ENCODE measurements around the gene PLEKHG3. TPM values are rescaled to one million over a fixed set of nuclear protein-coding genes. Genes with fewer than 3 reads are reported as not detected.
A peak's percentile ranks its signal among the peaks of the same experiment; 100 is the strongest.

PLEKHG3 gene
- total RNA-seq, 6 experiments from 2014 or later: 6.0 to 11.7 (median 9.2) TPM

DNA sequence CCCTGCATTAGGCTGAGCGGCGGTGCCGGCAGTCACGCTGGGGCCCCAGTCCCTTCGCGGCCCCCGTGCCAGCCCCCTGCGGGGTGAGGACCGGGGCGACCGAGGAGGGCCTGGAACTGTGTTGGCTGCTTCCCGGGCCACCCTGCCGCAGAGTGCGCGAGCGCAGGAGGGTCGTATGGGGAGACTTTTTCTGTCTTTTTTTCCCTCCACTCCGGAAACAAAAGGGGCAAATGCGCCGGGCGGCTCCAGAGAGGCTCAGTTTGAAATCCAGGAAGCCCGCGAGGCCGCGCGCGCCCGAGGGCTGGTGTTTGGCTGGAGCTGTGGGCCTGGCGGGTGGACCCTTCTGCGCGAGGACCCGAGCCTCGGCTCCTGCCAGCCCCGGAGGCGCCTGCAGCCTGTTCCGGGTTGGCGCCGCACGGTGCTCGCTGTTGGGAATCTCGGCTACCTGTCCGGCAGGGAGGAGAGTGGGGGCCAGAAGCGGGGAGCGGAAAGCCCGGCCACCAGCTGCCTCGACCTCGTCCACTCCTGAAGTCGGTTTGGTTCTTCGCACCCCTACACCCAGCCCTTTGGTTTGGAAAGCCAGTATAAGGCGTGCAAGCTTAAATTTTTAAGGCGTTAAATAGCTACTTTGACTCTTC lies 638 bp downstream of the PLEKHG3 start:
- peaks cover 23% of the 10 kb centered on the region for H3K27me3 Mint-ChIP-seq (ENCODE audit: insufficient read depth)
- peak overlapping the region; percentile 82 for H3K4me3 Mint-ChIP-seq
- H3K27ac Mint-ChIP-seq: no peak overlapping the region
- no peaks in the 10 kb centered on the region for H3K36me3 Mint-ChIP-seq (ENCODE audit: low read depth)
- no peak for DNase-seq
- no peaks in the 10 kb centered on the region for H3K9me3 Mint-ChIP-seq
- no peak for TF ChIP-seq CTCF (IDR thresholded peaks at IDR 0.05)
- H3K4me1 Mint-ChIP-seq (ENCODE audit: low read depth): peaks cover 31% of the 10 kb centered on the region

DNA sequence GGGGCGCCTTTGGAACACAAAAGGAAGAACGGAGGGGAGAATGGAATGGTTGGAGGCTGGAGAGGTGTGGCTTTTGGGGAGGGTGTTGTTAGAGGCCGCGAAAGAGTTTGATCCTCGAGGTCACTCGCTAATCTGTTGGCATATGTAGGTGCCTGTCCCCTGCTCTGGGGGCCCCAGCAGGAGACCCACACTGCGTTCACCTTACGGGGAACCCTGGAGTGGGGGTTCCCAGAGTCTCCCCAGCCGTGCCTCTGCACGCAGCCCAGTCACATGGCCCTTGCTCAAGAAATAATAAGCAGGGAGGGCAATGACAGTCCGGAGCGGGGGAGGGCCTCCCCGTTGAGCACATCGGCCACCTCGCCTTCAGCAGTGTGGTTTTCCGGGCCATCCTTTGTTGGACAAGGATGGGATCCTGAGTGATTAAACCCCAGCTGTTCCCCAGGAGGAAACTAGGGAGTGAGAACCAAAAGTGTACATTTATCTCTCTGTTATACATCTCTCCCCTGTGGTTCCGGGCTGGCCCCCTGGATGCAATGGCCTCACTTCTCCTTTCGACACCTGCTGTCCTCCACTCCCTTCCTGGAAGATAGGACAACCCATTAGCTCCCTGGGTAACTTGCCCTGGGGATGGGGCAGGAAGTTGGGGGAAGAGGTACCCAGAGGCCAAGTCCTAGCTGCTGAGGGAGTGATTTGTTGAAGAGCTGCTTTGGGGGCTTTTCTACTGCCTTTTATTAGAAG lies 1.3 kb downstream of the PLEKHG3 start:
- H3K36me3 Mint-ChIP-seq (ENCODE audit: low read depth): no peaks in the 10 kb centered on the region
- no peaks in the 10 kb centered on the region for H3K9me3 Mint-ChIP-seq
- peak overlapping the region; percentile 82 for H3K4me3 Mint-ChIP-seq
- TF ChIP-seq CTCF (IDR thresholded peaks at IDR 0.05): no peak
- peaks cover 31% of the 10 kb centered on the region for H3K4me1 Mint-ChIP-seq (ENCODE audit: low read depth)
- no peak for DNase-seq
- H3K27ac Mint-ChIP-seq: no peak overlapping the region
- peaks cover 22% of the 10 kb centered on the region for H3K27me3 Mint-ChIP-seq (ENCODE audit: insufficient read depth)

- Mint-ChIP-seq H3K4me1 (ENCODE audit: low read depth) (peaks cover 31% of the 10 kb centered on the region), H3K36me3 (ENCODE audit: low read depth) (no peaks in the 10 kb centered on the region), H3K9me3 (no peaks in the 10 kb centered on the region), H3K27ac (no peak overlapping the region), H3K27me3 (ENCODE audit: insufficient read depth) (peaks cover 20% of the 10 kb centered on the region), H3K4me3 (peak overlapping the region; percentile 82)
- no peak for DNase-seq
- no peak for TF ChIP-seq CTCF (IDR thresholded peaks at IDR 0.05)
These were observed 1.9 kb downstream of the PLEKHG3 start for GRCh38 chr14:64706119-64706592.

DNA sequence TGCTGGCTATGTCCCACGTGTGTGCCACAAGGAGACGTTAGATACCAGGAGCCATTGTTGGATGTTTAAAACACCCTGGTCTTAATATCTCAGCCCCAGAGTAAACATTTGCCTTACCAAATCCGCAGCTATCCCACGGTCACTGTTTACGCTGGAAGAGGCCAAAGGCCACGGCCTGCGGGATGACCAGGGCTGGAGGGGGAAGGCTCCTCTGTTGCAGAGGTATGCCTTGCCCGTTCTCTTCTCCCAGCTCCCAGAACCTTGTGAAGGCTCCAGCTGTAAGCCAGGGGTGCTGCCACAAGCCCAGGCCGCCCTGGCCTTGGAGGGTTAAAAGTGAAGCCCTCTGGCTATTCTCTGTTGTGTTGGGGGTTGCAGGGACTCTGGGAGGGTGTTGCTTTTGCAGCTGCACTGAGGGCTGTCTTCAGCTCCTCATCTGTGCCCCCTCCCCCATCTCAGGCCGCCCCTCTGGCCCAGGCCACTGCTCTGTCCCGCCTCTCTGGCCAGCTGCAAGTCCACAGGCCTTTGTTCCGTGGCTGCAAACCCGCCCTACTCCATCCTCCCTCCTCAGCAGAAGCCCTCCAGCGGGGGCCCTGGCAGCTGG lies 2.5 kb downstream of the PLEKHG3 start:
- Mint-ChIP-seq H3K4me1 (ENCODE audit: low read depth) (peaks cover 31% of the 10 kb centered on the region), H3K36me3 (ENCODE audit: low read depth) (no peaks in the 10 kb centered on the region), H3K4me3 (no peak overlapping the region), H3K27ac (no peak overlapping the region), H3K27me3 (ENCODE audit: insufficient read depth) (peaks cover 20% of the 10 kb centered on the region), H3K9me3 (no peaks in the 10 kb centered on the region)
- DNase-seq: no peak
- no peak for TF ChIP-seq CTCF (IDR thresholded peaks at IDR 0.05)

DNA sequence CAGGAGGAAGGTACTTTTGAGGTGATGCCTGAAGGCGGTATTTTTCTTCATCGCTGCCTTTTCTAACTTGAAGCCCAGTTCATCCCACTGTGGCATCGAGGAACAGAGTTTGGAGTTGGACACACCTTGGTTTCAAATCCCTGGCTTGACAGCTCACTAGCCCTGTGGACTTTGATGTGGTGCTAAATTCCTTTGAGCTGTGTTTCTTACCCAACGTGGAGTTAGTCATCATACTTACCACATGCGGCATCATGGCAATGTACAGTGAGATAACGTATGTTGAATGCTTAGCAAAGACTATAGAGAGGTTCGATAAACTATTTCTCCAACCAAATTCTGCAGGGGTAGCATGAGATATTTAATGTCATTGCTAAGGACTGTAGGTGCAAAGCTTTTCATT lies 3.4 kb downstream of the PLEKHG3 start:
- H3K9me3 Mint-ChIP-seq: peaks cover 3% of the 10 kb centered on the region
- DNase-seq: peak; percentile 63
- H3K27ac Mint-ChIP-seq: no peak overlapping the region
- TF ChIP-seq CTCF (IDR thresholded peaks at IDR 0.05): no peak
- peaks cover 31% of the 10 kb centered on the region for H3K4me1 Mint-ChIP-seq (ENCODE audit: low read depth)
- peak overlapping the region; percentile 2; the same call in 1 of the 2 replicates for H3K4me3 Mint-ChIP-seq
- peaks cover 10% of the 10 kb centered on the region for H3K36me3 Mint-ChIP-seq (ENCODE audit: low read depth)
- peaks cover 15% of the 10 kb centered on the region for H3K27me3 Mint-ChIP-seq (ENCODE audit: insufficient read depth)
